Measurements from ENCODE around the gene CFAP91.

- TF ChIP-seq CTCF (IDR thresholded peaks at IDR 0.05) (no peak), POLR2A (IDR thresholded peaks at IDR 0.05) (no peak), EP300 (IDR thresholded peaks at IDR 0.05) (no peak), POLR2AphosphoS5 (IDR thresholded peaks at IDR 0.05) (no peak)
Measured at GRCh38 chr3:119675188-119675874, 27.5 kb upstream of the CFAP91 start.

Measured in suprapubic skin (tissue), 4 donors.